NCI-H69 (cell line): Measurements from ENCODE around the gene FGF14.

ENCODE experiments used
- DNase-seq: peaks from one replicate; lab custom pipeline; 2025; lab: John Stamatoyannopoulos, UW

Gene FGF14

DNA sequence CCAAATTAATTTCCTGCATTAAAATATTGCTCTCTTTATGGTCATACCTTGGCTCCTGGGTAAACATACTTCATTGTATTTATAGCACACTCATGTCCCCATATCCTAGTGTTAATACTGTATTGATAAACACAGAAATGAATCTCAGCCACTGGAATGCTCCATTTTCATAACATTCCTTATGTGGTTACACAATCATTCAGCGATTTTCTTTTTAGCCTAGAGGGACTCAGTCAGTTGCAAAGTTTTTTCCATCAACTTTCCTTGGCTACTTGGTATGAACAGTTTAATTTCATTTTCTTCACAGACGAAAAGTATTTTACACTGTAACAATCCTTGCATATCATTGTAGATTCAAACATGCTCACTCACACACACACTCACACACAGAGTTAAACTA, 471.5 kb downstream of the FGF14 start:
- DNase-seq, result no peak

DNA sequence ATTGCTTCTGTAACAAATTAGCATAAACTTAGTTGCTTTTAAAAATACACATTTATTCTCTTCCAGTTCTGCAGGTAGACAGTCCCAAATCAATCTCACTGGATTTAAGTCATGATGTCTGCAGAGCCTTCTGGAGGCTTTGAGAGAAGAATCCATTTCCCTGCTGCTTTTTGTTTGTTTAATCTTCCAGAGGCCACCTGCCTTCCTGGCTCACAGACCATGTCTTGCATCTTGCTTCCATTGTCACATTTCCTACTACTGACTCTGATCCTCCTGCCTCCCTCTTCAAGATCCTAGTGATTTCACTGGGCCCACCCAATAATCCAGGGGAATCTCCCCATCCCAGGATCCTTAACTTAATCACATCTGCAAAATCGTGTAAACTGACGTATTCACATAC, 476.1 kb downstream of the FGF14 start:
- peak; percentile 94 for DNase-seq

DNA sequence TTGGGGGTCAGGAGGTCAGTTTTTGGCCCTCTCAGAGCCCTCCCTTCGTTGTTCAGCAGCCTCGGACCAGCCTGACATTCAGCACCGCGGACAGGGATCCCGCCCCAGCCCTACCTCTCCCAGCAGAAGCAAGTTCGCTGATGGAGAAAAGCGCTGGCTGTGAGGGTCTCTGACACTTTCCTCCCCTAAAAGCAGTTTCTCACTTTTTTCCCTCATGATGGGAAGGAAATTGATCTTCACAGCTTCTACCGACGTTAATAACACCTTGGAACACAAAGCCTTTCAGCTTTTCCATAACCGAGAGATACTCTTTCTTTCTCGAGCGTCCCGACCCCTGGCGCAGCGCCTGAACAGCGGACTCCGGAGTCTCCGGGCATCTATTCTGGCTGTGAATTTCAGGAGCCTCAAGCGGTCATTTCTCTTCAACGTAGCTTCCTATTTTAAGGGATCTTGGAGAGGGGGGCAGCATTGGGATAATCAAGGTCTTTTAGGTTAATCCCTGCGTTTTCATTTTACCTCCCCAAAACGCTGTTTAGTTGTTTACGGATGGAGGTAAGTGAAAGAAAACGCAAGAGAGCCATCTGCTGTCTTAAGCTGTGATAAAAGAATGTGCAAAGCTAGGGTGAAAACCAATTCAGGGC, 482.2 kb downstream of the FGF14 start:
- peak; percentile 86 for DNase-seq

DNA sequence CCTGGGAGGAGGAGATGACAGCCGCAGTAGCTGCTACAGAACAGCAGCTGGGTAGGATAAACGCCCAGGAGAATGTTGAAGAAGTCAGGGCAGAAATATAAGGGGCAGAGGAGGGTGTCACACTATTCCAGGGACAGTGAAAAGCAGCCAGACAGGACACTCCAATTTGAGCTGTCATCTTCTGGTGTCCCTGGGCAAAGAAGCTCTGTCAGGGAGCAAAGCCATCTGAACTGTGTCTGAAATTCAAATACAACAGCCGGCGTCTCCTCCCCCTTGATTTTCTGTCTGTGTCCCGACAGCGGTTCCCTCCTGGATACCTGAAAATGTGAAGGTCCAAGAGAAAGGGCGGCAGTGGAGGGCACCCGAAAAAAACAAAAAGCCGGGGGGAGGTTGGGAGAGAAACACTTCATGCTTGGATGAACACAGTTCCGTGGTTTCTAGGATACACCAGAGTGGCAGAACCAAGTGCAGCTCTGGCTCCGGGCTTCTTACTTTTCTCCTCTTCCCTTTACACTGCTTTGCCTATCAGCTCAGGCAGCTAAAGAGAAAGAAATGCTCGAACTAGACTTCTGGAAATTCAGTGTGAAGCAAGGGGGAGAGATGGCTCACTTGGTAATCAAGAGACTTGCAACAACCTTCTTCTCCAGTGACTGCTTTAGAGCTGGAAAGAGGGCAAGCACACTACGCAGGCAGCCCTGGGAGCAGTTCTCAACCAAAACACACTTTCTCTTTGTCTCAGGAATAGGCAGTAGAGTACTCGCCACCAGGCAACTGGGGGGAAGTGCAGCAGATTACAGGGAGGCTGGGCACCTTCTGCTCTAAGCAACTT, 483.8 kb downstream of the FGF14 start:
- peak; percentile 95 for DNase-seq

DNA sequence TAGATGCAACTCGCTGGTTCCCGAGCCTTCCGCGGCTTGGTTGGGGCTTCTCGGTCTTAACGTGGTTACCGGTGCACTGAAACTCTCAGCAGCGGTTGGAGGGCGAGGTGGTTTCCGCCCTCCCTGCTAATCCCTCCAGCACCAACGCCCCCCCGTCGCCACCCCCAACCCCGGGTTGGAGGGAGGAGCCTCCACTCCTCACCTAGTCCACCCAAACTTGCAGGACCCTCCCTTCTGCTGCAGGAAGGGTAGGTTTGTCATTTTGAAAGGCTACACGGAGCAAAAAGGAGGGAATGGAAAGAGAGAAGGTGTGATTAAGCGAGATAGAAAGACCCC, 484.4 kb downstream of the FGF14 start:
- peak; percentile 96 for DNase-seq

DNA sequence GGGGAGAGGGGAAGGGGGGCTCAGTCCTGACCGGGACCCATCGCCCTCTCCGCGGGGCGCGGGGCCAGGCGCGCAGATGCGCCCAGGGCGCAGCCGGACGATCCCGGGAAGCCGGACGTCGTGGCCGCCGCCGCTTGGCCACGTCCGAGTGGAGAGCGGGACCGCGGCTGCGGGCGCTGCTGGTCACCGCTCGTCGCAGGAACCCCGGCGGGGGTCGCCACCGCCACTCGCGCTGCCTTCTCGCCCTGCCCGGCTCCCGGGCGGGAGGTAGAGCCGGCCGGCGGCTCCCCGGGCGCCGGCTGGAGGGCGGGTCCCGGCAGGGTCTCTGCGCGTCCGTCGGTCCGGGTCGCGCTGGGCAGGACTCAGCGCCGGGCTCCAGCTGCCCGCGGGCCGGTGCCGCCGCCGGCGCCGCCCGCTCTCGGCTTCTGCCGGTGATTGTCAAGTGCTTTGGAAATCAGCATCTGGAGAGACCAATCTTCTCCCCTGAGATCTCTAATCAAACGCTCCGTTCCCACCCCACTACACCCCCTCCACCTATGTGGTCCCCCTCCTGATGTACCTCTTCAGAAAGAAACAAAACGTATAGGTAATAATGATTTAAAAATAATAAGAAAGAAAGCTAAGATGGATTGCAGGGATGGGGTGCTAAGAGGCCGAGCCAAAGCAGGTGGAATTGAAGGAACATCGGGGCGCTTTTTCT, 484.9 kb downstream of the FGF14 start:
- peak; percentile 82 for DNase-seq

DNA sequence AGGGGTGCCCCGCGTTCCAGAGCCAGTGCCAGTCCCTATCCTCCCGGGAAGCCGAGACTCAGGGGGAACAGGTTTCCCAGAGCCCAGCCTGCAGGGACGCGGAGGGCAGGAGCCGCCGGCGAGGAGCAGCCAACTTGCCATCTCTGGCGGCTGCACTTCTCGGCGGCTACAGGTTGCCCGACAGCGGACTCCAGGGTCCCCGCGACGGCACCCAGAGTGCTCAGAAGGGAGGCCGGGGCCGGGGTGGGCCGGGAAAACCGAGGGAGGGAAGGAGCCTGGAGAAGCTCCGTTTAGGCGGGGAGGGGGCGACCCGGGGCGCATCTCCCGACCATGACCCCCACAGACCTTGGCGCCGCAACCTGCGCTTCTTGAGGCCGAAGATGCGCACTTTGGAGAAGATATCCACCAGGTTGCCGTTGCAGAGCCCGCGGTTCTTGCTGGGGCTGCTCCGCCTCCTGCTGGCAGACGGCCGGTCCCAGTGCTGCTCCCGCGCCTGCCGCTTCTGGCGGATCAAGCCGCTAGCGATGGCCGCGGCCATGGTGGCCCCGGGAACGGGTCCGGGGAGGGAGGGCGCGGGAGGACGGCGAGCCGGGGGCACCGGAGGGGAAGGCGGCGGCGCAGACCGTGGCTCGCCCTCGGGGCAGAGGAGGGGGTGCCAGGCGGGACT, 485.6 kb downstream of the FGF14 start:
- peak; percentile 88 for DNase-seq

DNA sequence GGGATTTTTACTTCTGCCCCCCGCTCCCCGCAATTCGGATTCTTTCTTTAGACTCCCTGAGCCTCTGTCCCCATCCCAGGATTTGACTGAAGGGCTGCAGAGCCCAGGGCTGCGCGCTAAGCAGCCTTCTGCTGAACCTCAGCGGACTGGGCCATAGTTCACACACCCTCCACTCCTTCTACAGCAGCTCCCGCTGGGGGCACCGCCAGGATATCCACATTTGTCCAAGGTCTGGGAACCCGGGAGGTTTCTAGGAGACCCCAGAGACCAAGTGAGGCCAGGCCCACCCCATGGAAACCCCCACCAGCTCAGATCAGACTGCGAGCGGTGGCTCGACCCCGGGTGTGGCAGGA, 486.1 kb downstream of the FGF14 start:
- DNase-seq, result peak; percentile 81

DNA sequence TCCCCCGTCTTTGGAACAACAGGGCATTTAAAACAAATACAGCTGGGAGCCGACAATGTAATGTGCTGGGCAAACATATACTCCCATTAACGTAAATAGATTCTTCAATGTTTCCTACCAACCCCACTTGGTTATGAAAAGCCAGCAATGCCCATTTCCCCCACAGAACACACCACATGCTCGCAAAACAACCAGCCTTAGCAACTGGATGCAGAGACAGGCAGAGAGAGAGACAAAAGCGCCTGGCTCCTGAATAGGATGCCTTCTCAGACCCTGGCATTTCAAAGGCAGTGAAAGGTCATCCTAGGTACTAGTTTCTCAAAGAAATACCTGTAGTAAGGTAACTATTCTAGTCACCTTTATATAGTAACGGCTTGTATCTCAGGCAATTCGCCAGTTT, 486.5 kb downstream of the FGF14 start:
- DNase-seq, result peak; percentile 97

DNA sequence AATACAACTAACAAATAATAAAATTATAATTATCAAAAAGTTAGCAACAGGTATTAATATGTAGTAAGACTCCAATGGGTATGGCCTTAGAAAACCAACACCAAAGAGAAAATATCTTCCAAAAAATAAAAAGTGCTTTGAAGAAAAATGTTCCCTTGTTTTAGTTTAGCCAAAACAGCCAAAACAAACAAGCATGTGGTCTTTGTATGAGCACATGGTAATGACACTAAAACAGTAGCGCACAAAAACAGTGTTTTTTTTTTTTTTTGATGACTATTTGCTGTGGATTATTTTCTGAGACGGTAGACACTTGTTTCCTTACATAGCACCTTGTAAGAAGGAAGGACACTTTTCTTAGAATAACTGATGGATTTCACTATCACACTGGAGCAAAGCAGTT, 490.1 kb downstream of the FGF14 start:
- no peak for DNase-seq

DNA sequence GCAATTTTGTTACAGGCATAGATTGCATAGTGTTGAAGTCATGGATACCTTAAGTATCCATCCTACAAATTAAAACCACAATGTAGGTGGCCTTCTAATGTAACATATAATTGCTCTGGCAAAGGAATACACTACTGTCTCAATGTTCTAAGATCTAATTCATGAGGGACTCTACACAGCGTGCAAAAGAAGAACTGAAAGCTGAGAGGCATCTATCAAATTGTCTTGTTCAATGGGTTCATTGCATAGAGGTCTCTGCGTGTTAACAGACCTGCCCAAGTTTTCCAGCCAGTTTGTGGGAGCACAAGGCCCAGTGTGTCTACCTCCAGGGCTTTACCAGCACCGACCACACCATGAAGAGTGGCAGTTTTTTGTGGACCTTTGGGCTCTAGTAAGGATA, 498.0 kb downstream of the FGF14 start:
- DNase-seq, result no peak

DNA sequence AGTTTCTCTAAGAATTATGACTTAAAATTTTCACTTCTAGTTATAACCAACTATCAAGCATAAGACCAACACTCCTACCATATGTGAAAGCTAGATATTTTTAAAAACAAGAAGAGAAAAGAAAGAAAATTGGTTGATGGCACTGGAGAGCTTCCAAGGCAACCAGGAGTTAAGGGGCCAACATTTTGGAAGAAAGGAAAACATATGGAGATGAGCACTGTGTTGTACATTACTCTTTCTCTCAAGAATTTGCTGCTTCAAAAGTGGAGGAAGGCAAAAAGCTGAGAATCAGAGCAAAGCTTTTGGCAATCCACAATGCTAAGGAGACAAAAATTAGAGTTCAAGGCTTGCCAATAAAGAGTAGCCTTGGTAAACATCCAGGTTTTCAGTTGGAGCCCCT, 503.2 kb downstream of the FGF14 start:
- no peak for DNase-seq

DNA sequence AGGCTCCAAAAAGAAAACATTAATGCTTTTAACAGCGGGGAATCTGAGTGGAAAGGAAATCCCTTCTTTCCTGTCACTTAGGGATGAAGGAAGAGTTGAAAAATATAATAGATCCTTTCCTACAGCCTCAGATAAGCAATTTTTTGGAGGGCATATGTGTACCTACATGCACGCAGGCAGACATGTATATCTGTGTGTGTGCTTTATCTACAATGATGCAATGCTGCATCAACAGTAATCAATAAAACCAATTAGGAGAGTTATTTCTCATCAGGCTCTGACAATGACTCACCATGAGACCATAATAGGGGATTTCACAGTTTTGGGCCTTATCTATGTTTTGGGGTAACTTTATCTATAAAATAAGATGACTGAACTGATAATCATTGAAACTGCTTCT, 505.3 kb downstream of the FGF14 start:
- no peak for DNase-seq

DNA sequence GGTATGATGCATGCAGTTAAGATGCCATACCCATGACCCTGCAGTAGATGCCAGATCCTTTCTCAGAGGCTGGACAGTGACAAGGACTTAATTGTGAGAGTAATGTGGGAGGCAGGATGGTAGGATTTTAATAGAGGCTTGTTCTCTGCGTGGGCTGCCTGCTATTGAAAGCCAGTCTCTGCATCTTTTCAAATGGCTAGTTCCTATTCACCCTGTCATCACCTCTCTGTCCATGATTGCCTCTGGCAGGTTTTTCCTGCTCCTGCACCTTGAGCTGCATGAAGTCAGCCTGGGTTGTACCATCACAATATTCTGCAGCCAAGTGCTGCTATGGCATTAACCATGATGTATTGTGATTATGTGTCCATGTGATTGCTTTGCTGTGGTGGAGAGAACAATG, 508.8 kb downstream of the FGF14 start:
- DNase-seq, result peak; percentile 45

DNA sequence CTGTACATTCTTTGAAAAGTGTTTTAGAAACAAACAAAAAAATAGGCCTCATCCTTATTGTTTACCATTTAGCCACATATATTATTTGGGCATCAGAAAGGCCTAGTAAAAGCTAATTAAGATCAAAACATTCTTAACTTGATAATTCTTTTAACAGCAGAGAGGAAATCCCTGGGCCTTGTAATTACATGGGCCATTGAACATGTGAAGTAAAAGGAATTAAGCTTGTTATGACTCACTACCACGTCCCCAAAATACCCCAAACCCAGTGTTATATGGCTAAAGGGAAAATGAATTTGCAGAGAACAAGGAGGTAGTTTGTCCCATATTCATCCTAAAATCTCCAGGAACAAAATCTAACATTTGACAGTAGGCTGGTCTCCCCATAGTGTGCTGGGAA, 509.6 kb downstream of the FGF14 start:
- DNase-seq, result peak; percentile 73

DNA sequence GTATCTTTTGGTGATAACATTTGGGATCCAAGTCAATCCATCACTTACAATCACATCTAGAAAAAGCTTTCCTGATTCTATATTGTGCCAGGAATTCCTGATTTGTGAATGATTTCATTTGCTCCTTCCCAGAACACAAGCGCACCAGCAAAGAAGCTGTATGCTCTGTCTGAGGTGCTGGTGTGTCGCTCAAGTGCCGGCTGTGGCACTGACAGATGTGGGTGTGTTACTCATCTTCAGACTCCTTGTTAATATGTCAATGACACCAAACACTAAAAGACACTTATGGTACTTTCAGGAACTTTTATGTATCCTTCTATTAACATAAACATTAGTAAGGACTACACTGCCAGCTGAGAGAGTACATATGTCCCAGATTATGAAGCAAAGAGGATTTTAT, 520.3 kb downstream of the FGF14 start:
- peak; percentile 26 for DNase-seq

DNA sequence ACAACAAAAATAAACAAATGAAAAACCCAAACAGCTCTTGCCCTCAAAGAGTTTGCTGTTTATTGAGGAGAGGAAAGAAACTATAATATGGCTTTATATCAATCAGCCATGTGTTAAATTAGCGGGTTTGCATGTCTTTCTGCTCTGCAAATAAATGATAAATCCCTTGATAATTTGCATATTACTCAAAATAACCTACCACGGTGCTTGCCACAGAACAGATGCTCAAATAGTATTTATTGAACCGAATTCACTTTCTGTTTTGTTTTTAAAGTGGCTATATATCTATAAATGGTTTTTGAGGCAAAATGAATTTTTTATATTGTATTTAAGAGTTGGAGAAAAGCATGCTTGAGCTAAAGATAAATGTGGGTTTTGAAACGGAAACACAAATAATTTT, 521.3 kb downstream of the FGF14 start:
- no peak for DNase-seq

DNA sequence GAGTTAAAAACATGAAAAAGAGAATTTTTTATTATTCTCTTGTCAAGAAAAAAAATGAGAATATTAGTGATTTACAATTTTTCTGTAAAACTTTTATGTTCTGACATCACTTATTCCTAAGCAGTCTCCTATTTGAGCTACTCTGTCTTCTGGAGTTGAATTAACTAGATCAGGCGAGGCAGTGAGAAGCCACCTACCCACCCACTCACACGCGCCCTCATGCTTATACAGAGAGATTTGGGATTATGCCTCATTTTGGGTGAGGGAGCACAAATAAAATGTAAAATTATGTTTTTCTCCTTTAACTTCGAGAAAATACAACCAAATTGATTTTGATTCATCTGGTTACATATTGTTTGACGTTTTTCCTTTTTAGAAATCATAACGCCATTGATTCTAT, 524.9 kb downstream of the FGF14 start:
- no peak for DNase-seq

DNA sequence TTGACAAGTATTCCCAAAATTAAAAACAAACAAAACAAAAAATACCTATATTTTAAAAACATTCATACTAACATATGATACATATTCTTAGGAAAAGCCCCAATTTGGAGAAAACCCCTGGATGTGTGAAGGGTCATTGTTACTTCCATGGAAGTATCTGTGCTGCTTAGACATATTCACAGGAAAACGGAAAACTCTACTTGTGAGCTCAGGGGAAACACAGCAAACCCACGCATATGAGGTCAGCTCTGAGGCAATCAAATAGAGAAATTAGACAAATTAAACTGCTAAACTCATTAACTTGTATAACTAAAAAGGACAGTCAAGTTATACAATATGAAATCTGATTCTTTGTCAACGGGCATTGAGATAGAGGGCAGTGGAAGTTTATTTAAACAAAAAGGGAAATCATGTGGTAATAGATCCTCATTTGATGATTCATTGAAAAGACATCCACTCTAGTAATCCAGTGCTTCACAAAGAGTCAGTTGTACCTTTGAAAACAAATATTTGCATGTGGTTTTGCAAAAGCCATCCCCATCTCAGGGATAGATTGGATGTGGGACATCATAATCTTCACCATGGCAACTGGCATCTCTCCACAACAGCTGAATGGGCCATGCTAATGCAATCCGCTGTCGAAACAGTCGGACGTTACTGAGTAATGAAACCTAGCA, 526.0 kb downstream of the FGF14 start:
- DNase-seq, result peak; percentile 92

DNA sequence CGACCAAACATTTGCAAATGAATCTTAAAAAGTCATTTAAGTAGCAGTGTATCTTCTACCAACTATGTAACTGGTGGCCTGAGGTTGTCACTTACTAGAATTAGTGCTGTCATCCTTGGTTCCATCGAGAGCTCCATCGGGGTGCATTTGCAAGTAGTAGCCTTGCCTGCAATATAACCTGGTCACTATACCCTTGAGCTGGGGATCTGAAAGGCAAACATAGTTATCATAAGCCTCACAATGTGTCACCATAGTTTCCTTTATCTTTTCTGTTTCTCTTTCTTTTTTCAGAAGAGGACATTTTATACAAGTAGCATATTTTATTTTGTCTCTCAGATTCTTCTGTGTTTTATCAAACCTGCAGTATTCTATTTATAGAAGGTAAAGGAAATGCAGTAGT, 526.8 kb downstream of the FGF14 start:
- no peak for DNase-seq

DNA sequence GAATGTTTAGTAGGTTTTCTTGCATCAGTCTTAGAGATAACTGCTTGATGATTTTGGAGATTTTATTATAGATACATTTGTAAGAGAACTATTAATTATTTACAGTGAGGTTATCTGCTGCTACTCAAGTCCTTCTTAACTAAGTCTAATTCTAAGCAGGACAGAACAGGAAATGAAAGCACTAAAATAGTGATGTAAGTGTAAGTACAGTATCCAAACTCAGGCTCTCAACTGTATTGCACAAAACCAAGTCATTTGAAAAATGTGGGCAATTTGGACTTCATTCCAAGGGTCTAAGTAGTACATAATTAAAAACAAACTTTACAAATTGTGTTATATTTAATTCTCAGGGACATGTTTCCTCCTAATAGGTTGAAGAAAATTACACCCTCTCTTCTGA, 532.3 kb downstream of the FGF14 start:
- DNase-seq, result no peak
